Left forelimb (tissue), 1 donor: Measurements from ENCODE around the gene SYNJ2.
"Not testable (repeated sequence)": the region's sequence is repeated elsewhere in the genome, so short reads cannot be mapped to it uniquely, and the experiment has no call there.

ENCODE experiments used
- DNase-seq: peaks from one replicate; pipeline ENCODE4 v3.0.0-alpha.2; 2018; ENCODE audit warnings: low spot score

SYNJ2 gene, protein sequence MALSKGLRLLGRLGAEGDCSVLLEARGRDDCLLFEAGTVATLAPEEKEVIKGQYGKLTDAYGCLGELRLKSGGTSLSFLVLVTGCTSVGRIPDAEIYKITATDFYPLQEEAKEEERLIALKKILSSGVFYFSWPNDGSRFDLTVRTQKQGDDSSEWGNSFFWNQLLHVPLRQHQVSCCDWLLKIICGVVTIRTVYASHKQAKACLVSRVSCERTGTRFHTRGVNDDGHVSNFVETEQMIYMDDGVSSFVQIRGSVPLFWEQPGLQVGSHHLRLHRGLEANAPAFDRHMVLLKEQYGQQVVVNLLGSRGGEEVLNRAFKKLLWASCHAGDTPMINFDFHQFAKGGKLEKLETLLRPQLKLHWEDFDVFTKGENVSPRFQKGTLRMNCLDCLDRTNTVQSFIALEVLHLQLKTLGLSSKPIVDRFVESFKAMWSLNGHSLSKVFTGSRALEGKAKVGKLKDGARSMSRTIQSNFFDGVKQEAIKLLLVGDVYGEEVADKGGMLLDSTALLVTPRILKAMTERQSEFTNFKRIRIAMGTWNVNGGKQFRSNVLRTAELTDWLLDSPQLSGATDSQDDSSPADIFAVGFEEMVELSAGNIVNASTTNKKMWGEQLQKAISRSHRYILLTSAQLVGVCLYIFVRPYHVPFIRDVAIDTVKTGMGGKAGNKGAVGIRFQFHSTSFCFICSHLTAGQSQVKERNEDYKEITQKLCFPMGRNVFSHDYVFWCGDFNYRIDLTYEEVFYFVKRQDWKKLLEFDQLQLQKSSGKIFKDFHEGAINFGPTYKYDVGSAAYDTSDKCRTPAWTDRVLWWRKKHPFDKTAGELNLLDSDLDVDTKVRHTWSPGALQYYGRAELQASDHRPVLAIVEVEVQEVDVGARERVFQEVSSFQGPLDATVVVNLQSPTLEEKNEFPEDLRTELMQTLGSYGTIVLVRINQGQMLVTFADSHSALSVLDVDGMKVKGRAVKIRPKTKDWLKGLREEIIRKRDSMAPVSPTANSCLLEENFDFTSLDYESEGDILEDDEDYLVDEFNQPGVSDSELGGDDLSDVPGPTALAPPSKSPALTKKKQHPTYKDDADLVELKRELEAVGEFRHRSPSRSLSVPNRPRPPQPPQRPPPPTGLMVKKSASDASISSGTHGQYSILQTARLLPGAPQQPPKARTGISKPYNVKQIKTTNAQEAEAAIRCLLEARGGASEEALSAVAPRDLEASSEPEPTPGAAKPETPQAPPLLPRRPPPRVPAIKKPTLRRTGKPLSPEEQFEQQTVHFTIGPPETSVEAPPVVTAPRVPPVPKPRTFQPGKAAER (N-terminal part only)

DNA sequence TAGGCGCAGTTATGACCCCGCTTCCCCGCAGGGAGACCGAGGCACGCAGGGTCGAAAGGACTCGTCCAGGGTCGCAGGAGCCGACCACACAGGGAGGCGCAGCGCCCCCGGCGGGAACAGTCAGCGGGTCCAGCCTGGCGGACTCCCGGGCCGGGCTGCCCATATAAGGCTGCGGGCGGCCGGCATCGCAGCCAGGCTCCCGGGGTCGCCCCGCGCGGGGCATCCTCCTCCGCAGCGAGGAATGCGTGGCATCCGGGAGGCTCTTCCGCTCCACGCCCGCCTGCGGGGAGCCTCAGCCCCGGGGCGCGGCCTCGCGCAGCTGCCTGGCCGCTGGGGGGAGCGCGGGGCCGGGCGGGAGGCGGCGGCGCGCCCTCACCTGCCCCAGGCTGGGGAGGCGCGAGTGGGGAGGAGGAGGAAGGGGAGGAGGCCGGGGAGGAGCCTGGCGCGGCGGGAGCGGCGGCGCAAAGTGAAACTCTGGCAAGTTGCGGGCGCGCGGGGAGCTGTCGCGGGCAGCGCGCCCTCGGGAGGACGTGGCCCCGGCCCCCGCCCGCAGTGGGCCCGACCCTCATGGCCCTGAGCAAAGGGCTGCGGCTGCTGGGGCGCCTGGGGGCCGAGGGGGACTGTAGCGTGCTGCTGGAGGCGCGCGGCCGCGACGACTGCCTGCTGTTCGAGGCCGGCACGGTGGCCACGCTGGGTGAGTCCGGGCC lies at the start of gene SYNJ2:
Gene SYNJ2 (plus strand): TSS at position 469 of the 707 bp plus-strand sequence. CDS start 99 bp downstream, at position 568.
- no peak for DNase-seq

DNA sequence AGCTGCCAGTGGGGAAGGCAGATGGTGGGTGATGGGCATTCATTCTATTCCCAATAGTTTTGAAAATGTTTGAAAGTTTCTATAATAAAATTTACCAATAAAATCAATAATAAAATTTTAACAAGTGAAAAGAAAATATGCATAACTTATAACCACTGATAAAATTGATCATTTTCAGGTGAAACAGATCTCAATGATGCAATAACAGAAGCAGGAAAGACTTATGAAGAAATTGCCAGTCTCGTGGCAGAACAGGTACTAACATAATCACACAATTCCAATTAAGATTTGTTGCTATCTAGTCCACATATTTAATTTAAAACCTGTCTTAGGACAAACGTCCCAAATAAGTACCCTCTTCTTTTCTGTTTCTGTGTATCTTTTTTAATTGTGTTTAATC lies 45.9 kb upstream of the SYNJ2 start:
- DNase-seq = no peak

DNA sequence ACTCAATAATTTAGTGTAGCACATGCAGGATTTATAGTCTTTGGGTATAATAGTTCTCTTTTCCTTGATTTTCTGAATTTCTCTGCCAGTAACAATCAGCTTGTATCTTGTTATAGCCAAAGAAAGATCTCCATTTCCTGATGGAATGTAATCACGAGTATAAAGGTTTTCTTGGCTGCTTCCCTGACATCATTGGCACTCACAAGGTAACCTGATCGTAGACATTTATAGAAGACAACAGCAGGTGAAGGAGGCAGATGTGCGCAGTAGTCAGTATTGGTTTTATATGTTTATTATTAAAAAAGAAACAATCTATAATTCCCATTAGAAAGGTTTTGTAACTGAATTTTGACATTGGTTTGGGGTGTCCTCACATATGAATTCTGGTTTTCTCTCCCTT lies 44.3 kb upstream of the SYNJ2 start:
- no peak for DNase-seq

DNA sequence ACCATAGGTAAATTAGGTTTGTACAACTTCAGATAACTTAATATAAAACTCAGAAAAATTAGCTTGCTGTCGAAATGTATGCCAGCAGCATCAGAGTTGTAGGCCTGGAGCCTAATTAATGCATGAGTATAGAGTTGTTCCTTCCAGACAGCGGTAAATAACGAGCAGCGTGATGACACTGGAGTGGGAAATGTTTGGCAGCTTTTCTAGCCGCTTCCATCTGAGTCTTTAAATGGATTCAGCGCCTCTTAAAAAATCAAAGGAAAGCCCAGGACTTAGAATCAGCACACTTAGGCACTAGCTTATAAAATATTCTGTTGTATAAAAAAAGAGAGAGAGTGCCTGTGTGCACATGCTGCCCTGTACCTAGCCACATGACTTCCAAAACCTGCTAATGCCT lies 43.7 kb upstream of the SYNJ2 start:
- no peak for DNase-seq

DNA sequence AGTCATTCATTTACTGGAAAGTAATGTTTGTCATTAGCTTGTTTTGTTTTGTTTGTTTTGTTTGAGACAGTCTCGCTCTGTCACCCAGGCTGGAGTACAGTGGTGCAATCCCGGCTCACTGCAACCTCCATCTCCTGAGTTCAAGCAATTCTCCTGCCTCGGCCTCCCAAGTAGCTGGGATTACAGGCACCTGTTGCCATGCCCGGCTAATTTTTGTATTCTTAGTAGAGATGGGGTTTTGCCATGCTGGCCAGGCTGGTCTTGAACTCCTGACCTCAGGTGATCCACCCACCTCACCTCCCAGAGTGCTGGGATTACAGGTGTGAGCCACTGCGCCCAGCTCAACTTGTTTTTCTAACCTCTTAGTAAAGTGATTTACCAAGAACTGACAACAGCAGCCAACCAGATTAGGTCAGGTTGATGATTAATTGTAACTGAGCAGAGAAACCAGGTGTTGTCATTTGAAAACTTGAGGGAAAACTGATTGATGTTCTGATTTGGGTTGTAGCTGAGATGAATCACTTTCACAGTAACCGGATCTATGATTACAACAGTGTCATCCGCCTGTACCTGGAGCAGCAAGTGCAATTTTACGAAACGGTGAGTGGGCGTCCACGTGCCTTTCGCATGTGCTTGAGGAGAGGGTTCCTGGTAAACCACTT lies 41.2 kb upstream of the SYNJ2 start:
- DNase-seq = not testable (repeated sequence)

DNA sequence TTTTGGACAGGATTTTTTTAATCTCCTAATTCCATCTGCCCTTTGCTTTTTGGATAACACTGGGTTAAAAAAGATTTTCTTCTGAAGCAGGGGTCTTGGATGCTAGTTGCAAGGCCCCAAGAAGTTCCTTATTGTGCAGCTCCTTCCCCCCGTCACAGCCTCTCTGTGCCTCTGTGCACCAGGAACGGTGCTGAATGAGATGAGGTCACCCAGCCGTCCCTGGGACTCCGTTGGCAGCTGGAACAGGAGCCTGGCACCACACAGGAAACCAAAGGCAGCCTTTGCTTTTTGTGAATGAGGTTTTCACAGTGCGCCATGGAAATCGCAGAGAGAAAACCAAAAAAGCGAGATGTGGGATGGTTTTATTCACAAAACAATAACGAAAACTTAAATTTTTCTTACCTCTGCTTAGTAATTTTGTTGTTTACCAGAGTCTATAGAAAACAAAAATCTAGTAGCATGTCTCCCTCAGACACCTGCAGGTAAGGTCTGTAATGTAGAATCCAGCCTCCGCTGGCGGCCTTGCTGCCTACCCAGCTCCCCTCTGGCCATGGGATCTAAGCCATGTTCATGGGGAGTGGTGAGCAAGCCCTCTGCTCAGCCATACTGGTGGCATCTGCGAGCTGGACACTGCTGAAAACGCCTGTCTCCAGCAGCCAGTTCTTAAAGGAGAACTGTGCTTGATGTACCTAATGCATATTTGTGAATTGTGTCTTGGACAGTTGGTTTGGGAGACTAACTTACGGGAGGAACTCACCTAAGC lies 40.4 kb upstream of the SYNJ2 start:
- no peak for DNase-seq

DNA sequence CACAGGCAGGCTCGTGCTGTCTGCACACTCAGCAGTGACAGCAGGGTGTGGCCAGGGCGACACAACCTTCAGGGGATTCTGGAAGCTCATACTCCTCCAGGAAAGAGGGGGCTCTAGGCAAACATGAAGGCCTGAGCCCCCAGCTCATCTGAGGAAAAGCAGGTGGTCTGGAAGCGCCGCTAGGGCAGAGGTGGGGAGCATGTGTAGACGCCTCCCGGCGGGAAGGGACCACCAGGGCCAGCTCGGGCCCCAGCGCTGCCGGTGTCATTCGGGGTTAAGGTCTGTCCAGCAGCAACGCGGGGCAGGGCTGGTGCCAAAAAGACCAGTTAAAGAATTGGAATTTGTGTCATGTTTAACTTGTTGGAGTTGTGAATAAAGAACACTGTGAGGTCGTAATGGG lies 39.3 kb upstream of the SYNJ2 start:
- DNase-seq = no peak

DNA sequence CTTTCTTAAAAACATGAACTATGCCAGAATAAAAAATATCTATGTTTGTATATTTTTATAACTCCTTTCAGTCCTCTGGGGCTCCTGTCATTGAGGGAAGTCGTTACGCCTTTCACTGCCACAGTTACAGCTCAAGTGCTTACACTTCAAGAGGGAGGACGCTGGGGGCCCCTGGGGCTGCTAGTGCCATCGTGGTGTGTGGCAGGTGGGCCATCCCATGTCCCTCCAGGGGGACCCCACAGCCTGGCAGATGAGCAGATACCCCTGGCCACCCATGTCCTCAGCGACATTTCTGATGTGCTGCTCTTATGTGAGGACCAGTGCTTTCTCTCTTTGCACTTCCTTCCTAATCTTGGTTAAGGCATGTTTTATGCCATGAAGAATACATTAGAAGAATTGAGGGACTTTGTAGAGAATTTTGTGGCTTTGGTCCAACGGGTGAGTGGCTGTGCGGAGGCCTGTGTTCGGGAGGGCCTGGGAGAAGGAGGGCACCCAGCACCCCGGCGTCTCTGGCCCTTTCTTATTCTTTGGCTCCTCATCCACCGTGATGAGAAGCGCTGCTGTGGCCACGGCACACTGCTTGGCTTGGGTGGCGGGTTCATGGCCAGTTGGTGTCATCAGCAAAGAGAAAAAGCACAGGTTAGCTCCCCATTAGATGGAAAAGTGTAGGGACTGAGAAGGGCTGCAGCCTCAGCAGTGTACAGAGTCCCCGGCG lies 38.3 kb upstream of the SYNJ2 start:
- no peak for DNase-seq

DNA sequence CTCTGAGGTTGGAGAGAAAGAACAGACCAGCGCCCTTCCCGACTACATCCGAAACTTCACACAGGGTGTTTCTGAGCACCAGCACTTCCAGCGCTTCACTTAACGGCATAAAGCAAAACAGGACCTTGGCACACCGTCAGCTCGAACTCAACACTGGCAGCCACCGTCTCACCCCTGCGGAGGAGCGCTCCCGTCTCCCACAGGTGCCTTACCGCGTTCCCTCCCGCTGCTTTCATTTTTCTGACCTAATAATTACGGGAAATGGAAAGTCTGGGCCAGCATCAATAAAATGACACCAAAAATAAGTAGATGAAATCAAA lies 37.7 kb upstream of the SYNJ2 start:
- no peak for DNase-seq

DNA sequence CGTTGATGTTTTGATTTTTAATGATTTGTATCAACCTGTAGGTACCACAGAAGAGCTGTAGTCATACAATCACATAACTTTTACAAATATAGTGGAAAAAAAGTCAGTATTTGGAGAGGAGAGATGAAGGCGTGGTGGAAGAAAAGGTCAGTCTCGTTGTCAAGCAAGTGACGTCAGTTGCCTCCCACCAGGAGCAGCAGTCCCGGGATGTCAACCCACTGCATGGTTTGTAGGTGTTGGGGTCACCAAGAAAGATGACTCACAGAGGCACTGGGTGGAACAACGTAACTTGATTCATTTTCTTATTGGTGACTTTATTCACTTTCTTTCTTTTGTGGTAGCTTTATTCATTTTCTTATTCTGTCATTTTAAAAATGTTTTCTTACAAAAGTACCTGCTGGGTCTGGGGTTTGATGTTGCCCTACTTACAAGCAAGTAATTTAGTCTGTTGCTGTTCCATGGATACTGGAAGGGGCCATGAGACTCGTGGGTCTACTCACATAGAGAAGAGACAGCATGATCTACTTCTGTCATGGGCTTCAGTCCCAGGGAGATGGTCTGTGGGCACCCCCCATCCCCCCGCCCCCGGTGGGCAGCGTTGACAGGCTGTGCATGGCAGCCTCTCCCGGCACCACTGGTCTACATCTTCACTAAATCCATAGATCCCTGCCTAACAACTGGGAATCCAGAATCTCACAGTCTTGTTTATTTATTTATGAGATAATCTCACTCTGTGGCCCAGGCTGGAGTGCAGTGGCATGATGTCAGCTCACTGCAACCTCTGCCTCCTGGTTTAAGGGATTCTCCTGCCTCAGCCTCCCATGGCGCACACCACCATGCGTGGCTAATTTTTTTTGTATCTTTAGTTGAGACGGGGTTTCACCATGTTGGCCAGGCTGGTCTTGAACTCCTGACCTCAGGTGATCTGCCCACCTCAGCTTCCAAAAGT lies 36.4 kb upstream of the SYNJ2 start:
- DNase-seq = no peak

DNA sequence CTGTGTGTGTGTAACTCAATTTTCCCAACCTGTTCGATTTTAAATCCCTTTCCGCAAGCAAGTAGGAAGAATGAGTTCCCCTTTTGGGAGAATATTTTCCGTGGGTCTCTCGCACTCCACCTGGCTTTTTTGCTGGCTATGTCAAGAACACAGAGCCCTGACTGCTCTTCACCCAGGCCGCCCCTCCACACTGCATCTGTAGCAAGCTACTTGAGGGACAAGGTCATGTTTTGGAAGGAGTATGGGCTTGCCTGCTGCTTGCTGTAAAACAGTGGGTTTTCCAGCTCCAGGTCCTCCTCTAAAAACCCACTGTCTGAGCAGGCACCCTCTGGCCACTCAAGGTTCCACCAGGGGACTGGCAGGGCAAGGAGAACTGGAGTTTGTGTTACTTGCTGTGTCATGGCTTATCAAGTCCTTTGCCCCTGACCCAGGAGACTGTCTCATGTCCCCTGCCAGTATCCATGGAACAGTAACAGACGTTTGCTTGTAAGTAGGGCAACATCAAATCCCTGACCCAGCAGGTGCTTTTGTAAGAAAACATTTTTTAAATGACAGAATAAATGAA lies 35.5 kb upstream of the SYNJ2 start:
- DNase-seq = no peak

DNA sequence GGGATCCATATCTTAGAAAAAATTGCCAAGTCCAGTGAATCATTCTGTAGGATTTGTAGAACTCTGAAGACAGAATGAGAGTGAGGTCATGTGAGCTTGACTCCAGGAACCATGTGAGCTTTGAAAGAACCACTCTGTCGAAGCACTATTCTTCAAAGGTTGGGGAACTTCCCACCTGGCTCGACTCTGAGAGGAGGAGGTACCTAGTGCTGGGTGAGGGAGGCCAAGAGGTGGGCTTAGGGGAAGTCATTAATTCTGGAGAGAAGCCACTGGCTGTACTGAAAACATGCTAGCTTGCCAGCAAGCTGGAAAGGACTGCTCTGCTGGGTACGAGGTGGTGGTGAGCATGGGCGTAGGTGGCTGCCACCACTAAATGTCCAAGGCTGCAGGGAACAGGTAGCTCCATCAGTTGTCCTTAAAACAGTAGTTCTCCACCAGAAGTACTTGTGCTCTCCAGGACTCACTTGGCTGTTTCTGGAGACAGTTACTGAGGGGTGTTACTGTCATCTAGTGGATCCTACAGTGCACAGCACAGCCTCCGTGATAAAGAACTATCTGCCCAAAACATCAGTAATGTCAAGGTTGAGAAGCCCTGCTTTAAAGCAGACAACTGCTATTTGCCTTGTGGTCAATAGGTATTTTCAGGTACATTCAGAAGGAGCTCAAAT lies 34.7 kb upstream of the SYNJ2 start:
- no peak for DNase-seq

DNA sequence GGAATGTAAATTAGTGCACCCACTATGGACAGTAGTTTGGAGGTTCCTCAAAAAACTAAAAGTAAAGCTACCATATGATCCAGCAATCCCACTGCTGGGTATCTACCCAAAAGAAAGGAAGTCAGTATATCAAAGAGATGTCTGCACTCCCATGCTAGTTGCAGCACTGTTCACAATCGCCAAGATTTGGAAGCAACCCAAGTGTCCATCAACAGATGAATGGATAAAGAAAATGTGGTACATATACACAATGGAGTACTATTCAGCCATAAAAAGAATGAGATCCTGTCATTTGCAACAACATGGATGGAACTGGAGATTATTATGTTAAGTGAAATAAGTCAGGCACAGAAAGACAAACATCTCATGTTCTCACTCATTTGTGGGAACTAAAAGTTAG lies 30.8 kb upstream of the SYNJ2 start:
- DNase-seq = not testable (repeated sequence)

DNA sequence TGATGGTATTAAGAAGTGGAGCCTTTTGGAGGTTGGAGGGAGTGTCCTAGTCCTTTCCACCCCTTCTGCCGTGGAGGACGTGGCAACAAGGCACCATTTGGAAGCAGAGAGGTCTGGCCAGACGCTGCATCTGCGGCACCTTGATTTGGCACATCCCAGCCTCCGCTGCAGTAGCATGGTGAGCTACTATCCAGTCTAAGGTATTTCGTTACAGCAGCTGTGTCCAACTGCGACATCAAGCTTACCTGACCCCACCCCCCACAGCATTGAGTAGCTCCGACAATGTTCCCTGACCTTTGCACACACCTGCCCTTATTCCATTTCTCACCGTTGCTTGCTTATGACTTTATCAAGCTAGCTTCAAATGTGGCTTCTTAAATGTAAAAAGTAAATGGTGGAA lies 29.8 kb upstream of the SYNJ2 start:
- DNase-seq = no peak

DNA sequence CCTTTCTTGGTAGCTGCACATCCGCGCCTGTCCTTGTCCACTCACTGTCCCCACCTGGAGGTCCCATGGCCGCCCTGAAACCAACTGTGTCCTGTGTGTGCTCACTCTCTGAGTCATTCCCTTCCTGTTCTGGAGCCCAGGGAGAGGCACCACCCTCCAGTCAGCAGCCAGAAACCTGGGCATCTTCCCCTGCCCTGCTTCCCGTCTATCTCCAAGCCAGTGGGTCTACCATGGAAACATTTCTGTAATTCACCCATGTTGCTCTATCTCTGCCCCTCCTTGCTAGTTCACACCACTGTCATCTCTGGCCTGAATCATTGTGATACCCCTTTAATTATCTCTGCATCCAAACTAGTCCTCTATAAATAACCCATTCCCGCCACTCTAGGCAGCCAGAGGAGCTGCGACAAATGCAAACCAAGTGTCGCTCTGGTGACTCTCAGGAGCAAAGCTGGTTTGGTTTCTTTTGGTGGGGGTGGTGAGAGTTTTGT lies 28.8 kb upstream of the SYNJ2 start:
- no peak for DNase-seq

DNA sequence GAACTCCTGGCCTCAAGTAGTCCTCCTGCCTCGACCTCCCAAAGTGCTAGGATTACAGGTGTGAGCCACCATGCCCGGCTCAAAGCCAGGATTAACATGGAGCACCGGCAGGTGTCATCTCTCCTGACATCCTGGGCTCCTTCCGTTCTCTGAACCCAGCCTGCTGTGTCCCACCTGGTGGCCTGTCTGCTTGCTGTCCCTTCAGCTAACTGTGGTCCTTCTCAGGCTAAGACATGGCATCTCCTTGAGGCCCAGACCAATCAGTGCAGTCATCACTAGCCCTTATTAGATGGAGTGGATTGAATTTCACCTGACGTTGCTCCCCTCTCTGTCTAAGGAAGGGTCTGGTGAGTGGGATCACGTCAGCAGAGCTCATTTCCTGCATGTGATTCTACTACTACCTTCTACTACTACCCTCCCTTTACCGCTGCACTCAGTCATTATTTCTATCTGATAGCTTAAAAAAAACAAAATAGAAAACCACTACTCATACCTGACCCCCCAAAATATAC lies 28.0 kb upstream of the SYNJ2 start:
- DNase-seq = no peak
